ENCODE measurements around the gene PDE4B.

Gene PDE4B

GRCh38 chr1:66012106-66012784, 219.6 kb downstream of the PDE4B start:
- H3K9me2 ChIP-seq (ENCODE audit: low read depth, low read length): no peaks in the 10 kb centered on the region
- no peak overlapping the region for H2AFZ ChIP-seq (ENCODE audit: low read length)
- no peaks in the 10 kb centered on the region for H3K9me3 ChIP-seq (ENCODE audit: low read length)
- H3K4me3 ChIP-seq (ENCODE audit: low read depth, low read length, poor library complexity, severe bottlenecking): no peak overlapping the region
- H3K27me3 ChIP-seq (ENCODE audit: insufficient read depth, low read length): no peaks in the 10 kb centered on the region
- H3F3A ChIP-seq (ENCODE audit: insufficient read depth, low read length): no peaks in the 10 kb centered on the region
- H3K4me1 ChIP-seq (ENCODE audit: insufficient read depth, low read length, severe bottlenecking): peaks cover 36% of the 10 kb centered on the region
- H3K4me2 ChIP-seq (ENCODE audit: low read length): peak overlapping the region; percentile 45
- peak overlapping the region; percentile 47 for H3K27ac ChIP-seq (ENCODE audit: low read depth, low read length, poor library complexity, severe bottlenecking)
- 0 out of 2 replicates have a peak overlapping the region, but pooled peaks have one; percentile 11 for H3K9ac ChIP-seq (ENCODE audit: low read length)
- H3K36me3 ChIP-seq (ENCODE audit: insufficient read depth, low read length): no peaks in the 10 kb centered on the region
- 0 out of 2 replicates have a peak, but pooled peaks cover 2% of the 10 kb centered on the region for H3K79me2 ChIP-seq (ENCODE audit: insufficient read depth, low read length)
- H4K20me1 ChIP-seq (ENCODE audit: insufficient read depth, low read length): no peaks in the 10 kb centered on the region
- TF ChIP-seq CTCF (IDR thresholded peaks at IDR 0.05; ENCODE audit: low read length) (no peak), EZH2 (IDR thresholded peaks at IDR 0.05; ENCODE audit: borderline replicate concordance, low read length) (no peak)

GRCh38 chr1:66013371-66013770, 220.7 kb downstream of the PDE4B start:
- Histone ChIP-seq H3K27ac (ENCODE audit: low read depth, low read length, poor library complexity, severe bottlenecking) (no peak overlapping the region), H4K20me1 (ENCODE audit: insufficient read depth, low read length) (no peaks in the 10 kb centered on the region), H3K9me2 (ENCODE audit: low read depth, low read length) (no peaks in the 10 kb centered on the region), H3K36me3 (ENCODE audit: insufficient read depth, low read length) (no peaks in the 10 kb centered on the region), H3F3A (ENCODE audit: insufficient read depth, low read length) (no peaks in the 10 kb centered on the region), H3K4me2 (ENCODE audit: low read length) (no peak overlapping the region), H3K4me3 (ENCODE audit: low read depth, low read length, poor library complexity, severe bottlenecking) (no peak overlapping the region), H3K9ac (ENCODE audit: low read length) (no peak overlapping the region), H3K4me1 (ENCODE audit: insufficient read depth, low read length, severe bottlenecking) (peaks cover 36% of the 10 kb centered on the region), H3K79me2 (ENCODE audit: insufficient read depth, low read length) (0 out of 2 replicates have a peak, but pooled peaks cover 4% of the 10 kb centered on the region), H3K27me3 (ENCODE audit: insufficient read depth, low read length) (no peaks in the 10 kb centered on the region), H3K9me3 (ENCODE audit: low read length) (no peaks in the 10 kb centered on the region), H2AFZ (ENCODE audit: low read length) (no peak overlapping the region)
- TF ChIP-seq EZH2 (IDR thresholded peaks at IDR 0.05; ENCODE audit: borderline replicate concordance, low read length) (no peak), CTCF (IDR thresholded peaks at IDR 0.05; ENCODE audit: low read length) (no peak)

GRCh38 chr1:66022904-66023620, 230.4 kb downstream of the PDE4B start:
- H3F3A ChIP-seq (ENCODE audit: insufficient read depth, low read length): no peaks in the 10 kb centered on the region
- H3K9ac ChIP-seq (ENCODE audit: low read length): no peak overlapping the region
- H3K27me3 ChIP-seq (ENCODE audit: insufficient read depth, low read length): no peaks in the 10 kb centered on the region
- no peak for TF ChIP-seq EZH2 (IDR thresholded peaks at IDR 0.05; ENCODE audit: borderline replicate concordance, low read length)
- TF ChIP-seq CTCF (IDR thresholded peaks at IDR 0.05; ENCODE audit: low read length): no peak
- peaks cover 7% of the 10 kb centered on the region; the same call in 1 of the 2 replicates for H3K36me3 ChIP-seq (ENCODE audit: insufficient read depth, low read length)
- H3K4me1 ChIP-seq (ENCODE audit: insufficient read depth, low read length, severe bottlenecking): no peaks in the 10 kb centered on the region
- no peak overlapping the region for H2AFZ ChIP-seq (ENCODE audit: low read length)
- no peak overlapping the region for H3K27ac ChIP-seq (ENCODE audit: low read depth, low read length, poor library complexity, severe bottlenecking)
- no peak overlapping the region for H3K4me3 ChIP-seq (ENCODE audit: low read depth, low read length, poor library complexity, severe bottlenecking)
- H4K20me1 ChIP-seq (ENCODE audit: insufficient read depth, low read length): no peaks in the 10 kb centered on the region
- H3K4me2 ChIP-seq (ENCODE audit: low read length): no peak overlapping the region
- H3K79me2 ChIP-seq (ENCODE audit: insufficient read depth, low read length): no peaks in the 10 kb centered on the region
- H3K9me2 ChIP-seq (ENCODE audit: low read depth, low read length): no peaks in the 10 kb centered on the region
- no peaks in the 10 kb centered on the region for H3K9me3 ChIP-seq (ENCODE audit: low read length)
